Mammary epithelial cell (primary cell): Measurements from ENCODE around the gene FAM118A.

Source experiments
- EZH2 ChIP-seq: IDR thresholded peaks from 2 replicates; pipeline ENCODE4 v1.6.1; 2012; ENCODE audit warnings: low read length, inconsistent platforms, borderline replicate concordance
- TF ChIP-seq, protein P1 (sequence below), 2 donors: IDR thresholded peaks in 1 of 2; conservative IDR thresholded peaks in 1 of 2; 2 replicates each; pipeline ENCODE4 v1.5.1; 2011 to 2012; ENCODE audit warnings: inconsistent platforms in 2 of 2, low read length in 2 of 2, mild to moderate bottlenecking in 2 of 2, control low read depth in 1 of 2, low read depth in 1 of 2; ENCODE audit not compliant: insufficient read depth in 1 of 2; ENCODE audit errors: extremely low read depth in 1 of 2

DNA sequence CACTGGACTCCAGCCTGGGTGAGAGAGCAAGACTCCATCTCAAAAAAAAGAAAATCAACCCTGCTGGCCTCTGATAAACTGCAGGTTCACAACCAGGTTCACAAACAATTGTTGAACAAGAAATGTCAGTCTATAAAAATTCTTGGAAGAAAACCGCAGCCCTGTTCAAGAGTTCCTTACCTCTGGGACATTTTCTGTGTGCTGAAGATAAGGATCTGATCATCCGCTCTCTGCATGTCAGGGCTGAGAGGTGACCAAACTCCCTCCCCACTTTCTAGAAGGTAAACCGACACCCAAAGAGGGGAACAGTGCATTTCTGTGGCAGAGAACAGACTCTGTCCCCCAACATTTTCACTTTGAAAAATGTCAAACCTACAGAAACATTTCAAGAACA, 29.1 kb upstream of the FAM118A start:
- TF ChIP-seq, protein P1, sequence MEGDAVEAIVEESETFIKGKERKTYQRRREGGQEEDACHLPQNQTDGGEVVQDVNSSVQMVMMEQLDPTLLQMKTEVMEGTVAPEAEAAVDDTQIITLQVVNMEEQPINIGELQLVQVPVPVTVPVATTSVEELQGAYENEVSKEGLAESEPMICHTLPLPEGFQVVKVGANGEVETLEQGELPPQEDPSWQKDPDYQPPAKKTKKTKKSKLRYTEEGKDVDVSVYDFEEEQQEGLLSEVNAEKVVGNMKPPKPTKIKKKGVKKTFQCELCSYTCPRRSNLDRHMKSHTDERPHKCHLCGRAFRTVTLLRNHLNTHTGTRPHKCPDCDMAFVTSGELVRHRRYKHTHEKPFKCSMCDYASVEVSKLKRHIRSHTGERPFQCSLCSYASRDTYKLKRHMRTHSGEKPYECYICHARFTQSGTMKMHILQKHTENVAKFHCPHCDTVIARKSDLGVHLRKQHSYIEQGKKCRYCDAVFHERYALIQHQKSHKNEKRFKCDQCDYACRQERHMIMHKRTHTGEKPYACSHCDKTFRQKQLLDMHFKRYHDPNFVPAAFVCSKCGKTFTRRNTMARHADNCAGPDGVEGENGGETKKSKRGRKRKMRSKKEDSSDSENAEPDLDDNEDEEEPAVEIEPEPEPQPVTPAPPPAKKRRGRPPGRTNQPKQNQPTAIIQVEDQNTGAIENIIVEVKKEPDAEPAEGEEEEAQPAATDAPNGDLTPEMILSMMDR (conservative IDR thresholded peaks at IDR 0.05 in 1 of 2, IDR thresholded peaks at IDR 0.05 in 1 of 2; ENCODE audit: extremely low read depth in 1 of 2, insufficient read depth in 1 of 2, low read depth in 1 of 2, low read length in 2 of 2): no peak
- TF ChIP-seq EZH2: no peak
